HEK293 (cell line): Measurements from ENCODE around the gene PPP1R14C.

Experiments
- OVOL3 ChIP-seq: fragments of 450-650 bp; formaldehyde crosslinking; IDR thresholded peaks from 2 replicates; pipeline ENCODE4 v1.5.1; 2016; ENCODE audit warnings: missing biosample characterization, missing genetic modification characterization
- SP2 ChIP-seq: fragments of 450-650 bp; formaldehyde crosslinking; IDR thresholded peaks from 2 replicates; pipeline ENCODE4 v1.5.1; 2016; ENCODE audit warnings: missing biosample characterization, missing genetic modification characterization
- YY1 ChIP-seq: fragments of 450-650 bp; formaldehyde crosslinking; IDR thresholded peaks from 2 replicates; pipeline ENCODE4 v1.5.1; 2018; ENCODE audit warnings: missing biosample characterization, missing genetic modification characterization
- ZNF423 ChIP-seq: fragments of 450-650 bp; formaldehyde crosslinking; IDR thresholded peaks from 2 replicates; pipeline ENCODE4 v1.5.1; 2016; ENCODE audit warnings: missing biosample characterization, missing genetic modification characterization
- ZNF670 ChIP-seq: fragments of 450-650 bp; formaldehyde crosslinking; IDR thresholded peaks from 2 replicates; pipeline ENCODE4 v1.5.1; 2016; ENCODE audit warnings: missing biosample characterization, missing genetic modification characterization, low read depth
- ZNF791 ChIP-seq: fragments of 450-650 bp; formaldehyde crosslinking; IDR thresholded peaks from 2 replicates; pipeline ENCODE4 v1.5.1; 2016; ENCODE audit warnings: missing biosample characterization, missing genetic modification characterization
- TF ChIP-seq, protein P1 (sequence below): fragments of 450-650 bp; formaldehyde crosslinking; IDR thresholded peaks from 2 replicates; pipeline ENCODE4 v1.5.1; 2016; ENCODE audit warnings: missing biosample characterization, missing genetic modification characterization

DNA sequence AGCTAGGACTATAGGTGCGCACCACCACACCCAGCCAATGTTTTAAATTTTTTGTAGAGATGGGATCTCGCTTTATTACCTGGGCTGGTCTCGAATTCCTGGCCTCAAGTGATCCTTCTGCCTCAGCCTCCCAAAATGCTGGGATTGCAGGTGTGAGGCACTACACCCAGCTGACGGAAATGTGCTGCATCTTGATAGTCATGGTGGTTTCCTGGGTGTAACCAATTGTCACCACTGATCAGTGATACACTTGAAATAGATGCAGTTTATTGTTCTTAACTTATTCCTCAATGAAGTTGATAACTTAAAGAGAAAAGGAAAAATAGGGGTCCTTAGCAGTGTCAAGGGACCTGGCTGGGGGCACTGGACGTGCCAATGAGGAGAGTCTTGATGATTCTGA, 92.4 kb downstream of the PPP1R14C start:
- no peak for TF ChIP-seq YY1 (tag by site-specific recombination)
- TF ChIP-seq, protein P1, sequence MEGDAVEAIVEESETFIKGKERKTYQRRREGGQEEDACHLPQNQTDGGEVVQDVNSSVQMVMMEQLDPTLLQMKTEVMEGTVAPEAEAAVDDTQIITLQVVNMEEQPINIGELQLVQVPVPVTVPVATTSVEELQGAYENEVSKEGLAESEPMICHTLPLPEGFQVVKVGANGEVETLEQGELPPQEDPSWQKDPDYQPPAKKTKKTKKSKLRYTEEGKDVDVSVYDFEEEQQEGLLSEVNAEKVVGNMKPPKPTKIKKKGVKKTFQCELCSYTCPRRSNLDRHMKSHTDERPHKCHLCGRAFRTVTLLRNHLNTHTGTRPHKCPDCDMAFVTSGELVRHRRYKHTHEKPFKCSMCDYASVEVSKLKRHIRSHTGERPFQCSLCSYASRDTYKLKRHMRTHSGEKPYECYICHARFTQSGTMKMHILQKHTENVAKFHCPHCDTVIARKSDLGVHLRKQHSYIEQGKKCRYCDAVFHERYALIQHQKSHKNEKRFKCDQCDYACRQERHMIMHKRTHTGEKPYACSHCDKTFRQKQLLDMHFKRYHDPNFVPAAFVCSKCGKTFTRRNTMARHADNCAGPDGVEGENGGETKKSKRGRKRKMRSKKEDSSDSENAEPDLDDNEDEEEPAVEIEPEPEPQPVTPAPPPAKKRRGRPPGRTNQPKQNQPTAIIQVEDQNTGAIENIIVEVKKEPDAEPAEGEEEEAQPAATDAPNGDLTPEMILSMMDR = no peak
- TF ChIP-seq ZNF791 (tag by site-specific recombination) = no peak
- no peak for TF ChIP-seq ZNF670 (tag by site-specific recombination)
- TF ChIP-seq SP2 = no peak
- TF ChIP-seq OVOL3 (tag by site-specific recombination) = no peak
- TF ChIP-seq ZNF423 (tag by site-specific recombination) = no peak
